ENCODE results near the gene PALM2AKAP2. TPM values are rescaled to one million over a fixed set of nuclear protein-coding genes. Genes with fewer than 3 reads are reported as not detected.

PALM2AKAP2 gene
- total RNA-seq, 4 donors from 2014 or later: 0.37 to 0.64 (median 0.55) TPM; not detected in 1

DNA sequence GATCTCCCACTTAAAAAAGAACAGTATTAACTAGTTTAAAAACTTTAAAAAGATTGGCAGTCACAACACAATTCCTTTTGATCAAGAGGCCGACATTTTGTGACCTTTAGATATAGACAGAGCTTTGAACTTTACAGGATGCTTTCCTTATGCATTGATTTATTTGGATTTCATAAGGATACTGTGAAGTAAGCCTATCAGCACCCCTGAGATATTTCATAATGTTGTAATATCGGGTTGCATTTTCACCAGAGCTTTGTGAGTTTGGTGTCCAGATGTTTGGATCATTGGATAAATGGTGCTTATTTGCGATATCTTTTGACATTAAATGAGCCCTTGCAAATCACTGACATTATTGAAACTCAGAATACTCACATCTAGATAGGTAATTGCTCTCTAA lies 7.7 kb downstream of the PALM2AKAP2 start:
- H3K27ac ChIP-seq: no peak overlapping the region
- no peaks in the 10 kb centered on the region for H3K36me3 ChIP-seq
- H3K4me3 ChIP-seq: no peak overlapping the region
- in situ Hi-C loops (cut with MboI; ENCODE audit: low pct_ligation_motif_present in 1 of 4, low pct_unique_long_range_greater_than_20kb in 1 of 4, low sequenced_read_pairs in 3 of 4): no loop called here
- H3K9me3 ChIP-seq: no peaks in the 10 kb centered on the region
- TF ChIP-seq CTCF (IDR thresholded peaks at IDR 0.05): no peak
- TF ChIP-seq EP300 (IDR thresholded peaks at IDR 0.05; ENCODE audit: low read depth): no peak
- no peak for TF ChIP-seq POLR2A (IDR thresholded peaks at IDR 0.05)
- no peak for TF ChIP-seq POLR2AphosphoS5 (IDR thresholded peaks at IDR 0.05)
- intact Hi-C loops (cut with DNase I; ENCODE audit: low total_unique reads): no loop called here
- H3K27me3 ChIP-seq: no peaks in the 10 kb centered on the region
- no peak for DNase-seq
- 95 to 100% methylated on average over 3 of the region's 3 CpGs for WGBS, 2 donors (ENCODE audit: low coverage in 1 of 2)
- H3K4me1 ChIP-seq: no peaks in the 10 kb centered on the region

DNA sequence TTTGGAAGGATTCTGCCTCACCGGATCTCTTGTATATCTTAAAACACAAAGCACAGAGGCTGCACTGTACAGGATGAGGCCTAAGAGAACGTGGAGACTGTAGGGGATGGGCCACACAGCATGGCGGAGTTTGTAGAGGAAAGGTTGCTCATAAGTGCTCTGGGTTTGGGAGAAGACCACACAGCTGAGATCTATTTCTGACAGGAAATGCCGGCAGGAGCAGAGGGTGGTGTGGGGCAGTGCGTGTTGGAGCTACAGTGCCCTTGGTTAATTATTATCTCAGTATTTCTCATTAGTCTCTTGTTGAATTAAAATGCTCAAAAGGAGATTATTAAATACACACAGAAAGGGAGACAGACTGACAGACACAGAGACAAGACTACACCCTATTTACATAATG lies 9.6 kb downstream of the PALM2AKAP2 start:
- WGBS, 2 donors (ENCODE audit: low coverage in 1 of 2): 64 to 65% methylated on average over 5 of the region's 5 CpGs
- H3K36me3 ChIP-seq: no peaks in the 10 kb centered on the region
- no peak overlapping the region for H3K4me3 ChIP-seq
- H3K27me3 ChIP-seq: no peaks in the 10 kb centered on the region
- no peak overlapping the region for H3K27ac ChIP-seq
- intact Hi-C loops (cut with DNase I; ENCODE audit: low total_unique reads) (no loop called here), in situ Hi-C loops (cut with MboI; ENCODE audit: low pct_ligation_motif_present in 1 of 4, low pct_unique_long_range_greater_than_20kb in 1 of 4, low sequenced_read_pairs in 3 of 4) (no loop called here)
- TF ChIP-seq POLR2A (IDR thresholded peaks at IDR 0.05): no peak
- no peaks in the 10 kb centered on the region for H3K9me3 ChIP-seq
- no peaks in the 10 kb centered on the region for H3K4me1 ChIP-seq
- no peak for DNase-seq

- TF ChIP-seq POLR2A (IDR thresholded peaks at IDR 0.05) (no peak), EP300 (IDR thresholded peaks at IDR 0.05; ENCODE audit: low read depth) (no peak), POLR2AphosphoS5 (IDR thresholded peaks at IDR 0.05) (no peak), CTCF (IDR thresholded peaks at IDR 0.05) (no peak)
- 65 to 71% methylated on average over 1 to 3 of the region's 3 CpGs for WGBS, 2 donors (ENCODE audit: low coverage in 1 of 2)
- in situ Hi-C loops (cut with MboI; ENCODE audit: low pct_ligation_motif_present in 1 of 4, low pct_unique_long_range_greater_than_20kb in 1 of 4, low sequenced_read_pairs in 3 of 4) (no loop called here), intact Hi-C loops (cut with DNase I; ENCODE audit: low total_unique reads) (no loop called here)
- Histone ChIP-seq H3K36me3 (no peaks in the 10 kb centered on the region), H3K27ac (no peak overlapping the region), H3K4me1 (no peaks in the 10 kb centered on the region), H3K27me3 (no peaks in the 10 kb centered on the region), H3K9me3 (no peaks in the 10 kb centered on the region), H3K4me3 (no peak overlapping the region)
- no peak for DNase-seq
Observed at GRCh38 chr9:109789971-109790370, 10.0 kb downstream of the PALM2AKAP2 start.

DNA sequence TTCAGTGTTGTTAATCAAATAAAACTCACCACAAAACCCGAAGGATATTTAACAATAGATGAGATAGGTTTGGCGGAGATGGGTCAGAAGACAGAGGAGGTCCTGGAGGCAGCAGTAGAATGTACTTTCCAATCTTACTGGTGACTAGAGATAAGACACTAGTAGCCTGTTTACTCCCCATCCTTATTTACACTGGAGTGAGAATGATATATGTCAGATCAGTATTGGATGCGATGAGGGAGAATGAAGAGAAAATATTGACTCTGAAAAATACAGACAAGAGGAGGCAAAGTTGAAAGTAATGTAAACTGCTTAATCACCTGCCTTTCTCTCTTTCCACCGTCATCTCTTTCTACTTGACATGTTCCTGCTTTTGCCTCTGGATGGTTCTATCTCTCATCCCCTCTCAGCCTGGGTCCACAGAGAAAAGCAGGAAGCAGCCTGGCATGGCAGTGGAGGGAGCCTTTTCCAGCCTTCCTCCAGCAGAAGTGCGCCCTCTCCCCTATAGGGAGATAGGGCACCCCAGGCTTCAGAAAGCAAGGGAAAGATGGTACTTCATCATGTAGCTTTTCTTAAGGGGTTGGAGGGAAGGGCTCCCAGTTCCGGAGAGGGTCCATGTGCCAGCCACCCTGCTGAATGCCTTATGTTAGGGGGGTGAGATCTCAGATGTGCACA lies 11.1 kb downstream of the PALM2AKAP2 start:
- TF ChIP-seq CTCF (IDR thresholded peaks at IDR 0.05) (no peak), POLR2AphosphoS5 (IDR thresholded peaks at IDR 0.05) (no peak), POLR2A (IDR thresholded peaks at IDR 0.05) (no peak), EP300 (IDR thresholded peaks at IDR 0.05; ENCODE audit: low read depth) (no peak)
- no peak for DNase-seq
- Histone ChIP-seq H3K4me1 (no peaks in the 10 kb centered on the region), H3K4me3 (no peak overlapping the region), H3K9me3 (no peaks in the 10 kb centered on the region), H3K27ac (no peak overlapping the region), H3K36me3 (no peaks in the 10 kb centered on the region), H3K27me3 (no peaks in the 10 kb centered on the region)
- intact Hi-C loops (cut with DNase I; ENCODE audit: low total_unique reads): no loop called here
- 87 to 89% methylated on average over 4 to 6 of the region's 6 CpGs for WGBS, 2 donors (ENCODE audit: low coverage in 1 of 2)
- in situ Hi-C loops (cut with MboI; ENCODE audit: low pct_ligation_motif_present in 1 of 4, low pct_unique_long_range_greater_than_20kb in 1 of 4, low sequenced_read_pairs in 3 of 4): no loop called here

DNA sequence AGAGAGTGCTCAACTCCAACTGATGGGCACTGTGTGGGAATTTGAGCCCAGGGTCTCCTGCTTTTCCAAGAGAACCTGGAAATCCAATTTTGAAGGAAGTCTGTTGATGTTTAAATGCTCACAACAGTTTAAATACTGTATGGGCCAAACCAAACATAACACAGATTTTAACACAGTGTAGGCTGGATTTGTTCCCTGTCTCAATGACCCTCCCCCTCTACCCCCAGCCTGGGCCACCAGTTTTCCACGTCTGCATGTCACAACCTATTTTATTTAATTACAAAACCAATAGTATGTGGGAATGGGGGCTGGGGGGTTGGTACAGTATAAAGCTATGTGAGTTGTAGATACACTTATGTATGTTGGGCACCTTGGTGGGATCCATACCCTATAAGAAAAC lies 11.7 kb downstream of the PALM2AKAP2 start:
- DNase-seq: no peak
- no peak overlapping the region for H3K27ac ChIP-seq
- H3K9me3 ChIP-seq: no peaks in the 10 kb centered on the region
- no peaks in the 10 kb centered on the region for H3K27me3 ChIP-seq
- in situ Hi-C loops (cut with MboI; ENCODE audit: low pct_ligation_motif_present in 1 of 4, low pct_unique_long_range_greater_than_20kb in 1 of 4, low sequenced_read_pairs in 3 of 4): no loop called here
- intact Hi-C loops (cut with DNase I; ENCODE audit: low total_unique reads): no loop called here
- WGBS, 2 donors (ENCODE audit: low coverage in 1 of 2): 67 to 73% methylated on average over 1 of the region's 1 CpG
- no peaks in the 10 kb centered on the region for H3K4me1 ChIP-seq
- H3K4me3 ChIP-seq: no peak overlapping the region
- TF ChIP-seq EP300 (IDR thresholded peaks at IDR 0.05; ENCODE audit: low read depth) (no peak), POLR2A (IDR thresholded peaks at IDR 0.05) (no peak), POLR2AphosphoS5 (IDR thresholded peaks at IDR 0.05) (no peak)
- H3K36me3 ChIP-seq: no peaks in the 10 kb centered on the region
